DND-41 (cell line): ENCODE measurements around the gene RPP25L.

Experiments
- ATAC-seq: fragments of 200-7000 bp; cut with Tn5 transposase; 3 replicates; pipeline ENCODE4 v1.9.1; 2021; ENCODE audit warnings: low read depth; ENCODE audit not compliant: insufficient read depth
- DNase-seq: peaks from one replicate; pipeline ENCODE4 v3.0.0-alpha.2; 2020
- H2AFZ ChIP-seq: 2 replicates; pipeline ENCODE4 v1.6.0; 2012; ENCODE audit warnings: low read depth, low read length
- H3K27ac ChIP-seq: 2 replicates; pipeline ENCODE4 v1.5.1; 2012; ENCODE audit warnings: low read length, inconsistent platforms
- H3K27me3 ChIP-seq: fragments of 200-600 bp; sonication (generic); 2 replicates; pipeline ENCODE4 v1.6.0; 2012; ENCODE audit warnings: low read length, mild to moderate bottlenecking, inconsistent platforms; ENCODE audit not compliant: insufficient read depth, poor library complexity
- H3K36me3 ChIP-seq: 2 replicates; pipeline ENCODE4 v1.5.1; 2012; ENCODE audit warnings: low read length, inconsistent platforms; ENCODE audit not compliant: insufficient read depth
- H3K4me1 ChIP-seq: 2 replicates; pipeline ENCODE4 v1.5.1; 2012; ENCODE audit warnings: mild to moderate bottlenecking, low read length; ENCODE audit not compliant: insufficient read depth
- H3K4me2 ChIP-seq: 2 replicates; pipeline ENCODE4 v1.6.0; 2012; ENCODE audit warnings: mild to moderate bottlenecking, moderate library complexity, low read length, inconsistent platforms; ENCODE audit not compliant: insufficient read depth
- H3K4me3 ChIP-seq, 2 experiments: fragments of 200-600 bp in 1 of 2; shearing (Covaris generic) in 1 of 2; 2 replicates each; pipeline ENCODE4 v1.5.1; 2012 to 2016; ENCODE audit warnings: inconsistent platforms in 2 of 2, low read length in 2 of 2, mild to moderate bottlenecking in 2 of 2, low read depth in 1 of 2, moderate library complexity in 1 of 2
- H3K79me2 ChIP-seq: 2 replicates; pipeline ENCODE4 v1.6.0; 2012; ENCODE audit warnings: low read length, inconsistent platforms; ENCODE audit not compliant: insufficient read depth
- H3K9ac ChIP-seq: 2 replicates; pipeline ENCODE4 v1.6.0; 2012; ENCODE audit warnings: low read depth, mild to moderate bottlenecking, inconsistent platforms, low read length, moderate library complexity
- H3K9me3 ChIP-seq: 2 replicates; pipeline ENCODE4 v1.5.1; 2012; ENCODE audit warnings: low read length, moderate library complexity, mild to moderate bottlenecking, inconsistent platforms; ENCODE audit not compliant: insufficient read depth, severe bottlenecking
- H4K20me1 ChIP-seq: 2 replicates; pipeline ENCODE4 v1.6.0; 2012; ENCODE audit warnings: low read length; ENCODE audit not compliant: insufficient read depth
- CTCF ChIP-seq: IDR thresholded peaks from 2 replicates; pipeline ENCODE4 v1.5.1; 2012; ENCODE audit warnings: borderline replicate concordance, low read length, moderate library complexity, mild to moderate bottlenecking; ENCODE audit not compliant: poor library complexity, severe bottlenecking; ENCODE audit errors: extremely low read depth
- EZH2 ChIP-seq: IDR thresholded peaks from 3 replicates; pipeline ENCODE4 v1.6.1; 2012; ENCODE audit warnings: borderline replicate concordance, low read depth, mild to moderate bottlenecking, moderate library complexity, low read length, inconsistent platforms; ENCODE audit not compliant: severe bottlenecking

The RPP25L gene

GRCh38 chr9:34630402-34631154 is 18.7 kb upstream of the RPP25L start:
- TF ChIP-seq CTCF (no peak), EZH2 (no peak)
- H3K4me3 ChIP-seq = no peak overlapping the region
- H3K36me3 ChIP-seq = peaks cover 10% of the 10 kb centered on the region
- no peak overlapping the region for H3K27ac ChIP-seq
- H3K4me1 ChIP-seq = peaks cover 5% of the 10 kb centered on the region
- no peak overlapping the region for H2AFZ ChIP-seq
- no peak overlapping the region for H3K4me2 ChIP-seq
- ATAC-seq = no peak
- H3K79me2 ChIP-seq = peaks cover 6% of the 10 kb centered on the region
- no peak for DNase-seq
- H4K20me1 ChIP-seq = peaks cover 12% of the 10 kb centered on the region
- no peaks in the 10 kb centered on the region for H3K9me3 ChIP-seq
- H3K27me3 ChIP-seq = peaks cover 25% of the 10 kb centered on the region
- no peak overlapping the region for H3K9ac ChIP-seq

- H4K20me1 ChIP-seq = peaks cover 3% of the 10 kb centered on the region; the same call in 1 of the 2 replicates
- H3K36me3 ChIP-seq = no peaks in the 10 kb centered on the region
- no peak overlapping the region for H3K4me2 ChIP-seq
- ATAC-seq = no peak
- no peak for TF ChIP-seq CTCF
- no peak for TF ChIP-seq EZH2
- no peaks in the 10 kb centered on the region for H3K79me2 ChIP-seq
- no peaks in the 10 kb centered on the region for H3K4me1 ChIP-seq
- no peaks in the 10 kb centered on the region for H3K9me3 ChIP-seq
- no peak overlapping the region for H3K9ac ChIP-seq
- DNase-seq = no peak
- H3K27me3 ChIP-seq = peaks cover 25% of the 10 kb centered on the region
- no peak overlapping the region for H3K27ac ChIP-seq
- no peak overlapping the region for H2AFZ ChIP-seq
- no peak overlapping the region for H3K4me3 ChIP-seq
These were observed 17.6 kb upstream of the RPP25L start for GRCh38 chr9:34629491-34629808.

GRCh38 chr9:34628656-34629490 is 17.0 kb upstream of the RPP25L start, which contains the start of gene ARID3C:
Gene ARID3C, minus strand, starts transcription at chr9:34629066. Its CDS starts 1,052 bp downstream, at chr9:34628014.
- H3K9ac ChIP-seq = no peak within 1 kb of the TSS
- H3K9me3 ChIP-seq = no peaks in the 10 kb centered on the region
- no peak for TF ChIP-seq CTCF
- no peak for TF ChIP-seq EZH2
- H3K36me3 ChIP-seq = no peaks in the 10 kb centered on the region
- H4K20me1 ChIP-seq = peaks cover 3% of the 10 kb centered on the region; the same call in 1 of the 2 replicates
- H3K27ac ChIP-seq = no peak within 1 kb of the TSS
- H2AFZ ChIP-seq = no peak within 1 kb of the TSS
- no peak within 1 kb of the TSS for H3K4me2 ChIP-seq
- no peak within 1 kb of the TSS for H3K4me3 ChIP-seq
- H3K79me2 ChIP-seq = no peaks in the 10 kb centered on the region
- H3K27me3 ChIP-seq = peaks cover 25% of the 10 kb centered on the region
- DNase-seq = no peak
- ATAC-seq = peak; percentile 29; the same call in 1 of the 3 replicates
- H3K4me1 ChIP-seq = no peaks in the 10 kb centered on the region
